K562 (cell line): ENCODE measurements around the gene ZFYVE28. TPM values are rescaled to one million over a fixed set of nuclear protein-coding genes. Genes with fewer than 3 reads are reported as not detected.

Experiments used
- ADNP ChIP-seq: fragments of 200-800 bp; sonication (Bioruptor generic); IDR thresholded peaks from 2 replicates; pipeline ENCODE4 v1.6.1; 2016; ENCODE audit warnings: missing genetic modification characterization, missing compliant biosample characterization
- CBX5 ChIP-seq: IDR thresholded peaks from 2 replicates; pipeline ENCODE4 v1.6.1; 2014; ENCODE audit warnings: low read depth, borderline replicate concordance
- CBX8 ChIP-seq: fragments of 200-600 bp; sonication (generic); IDR thresholded peaks from 2 replicates; pipeline ENCODE4 v1.6.1; 2012; ENCODE audit warnings: borderline replicate concordance, mixed run types, low read depth, mild to moderate bottlenecking, moderate library complexity, mixed read lengths, low read length, control low read depth, inconsistent platforms; ENCODE audit not compliant: poor library complexity, severe bottlenecking; ENCODE audit errors: extremely low read depth
- CGGBP1 ChIP-seq: fragments of 250-450 bp; sonication (Bioruptor Pico); IDR thresholded peaks from 2 replicates; pipeline ENCODE4 v1.9.0; 2021; ENCODE audit warnings: mild to moderate bottlenecking
- E2F4 ChIP-seq: sonication (generic); formaldehyde crosslinking; IDR thresholded peaks from 2 replicates; pipeline ENCODE4 v1.8.0; 2022; ENCODE audit warnings: mild to moderate bottlenecking, low read depth, missing genetic modification reagents
- EWSR1 ChIP-seq: fragments of 450-650 bp; IDR thresholded peaks from 2 replicates; pipeline ENCODE4 v1.6.1; 2018; ENCODE audit warnings: borderline replicate concordance, mild to moderate bottlenecking, low read depth, moderate library complexity; ENCODE audit not compliant: partially characterized antibody
- EZH2 ChIP-seq: IDR thresholded peaks from 2 replicates; pipeline ENCODE4 v1.6.1; 2012; ENCODE audit warnings: low read depth, mild to moderate bottlenecking, inconsistent platforms, low read length, borderline replicate concordance
- FIP1L1 ChIP-seq: fragments of 200-400 bp; formaldehyde crosslinking; IDR thresholded peaks from 2 replicates; pipeline ENCODE4 v1.6.1; 2018; ENCODE audit warnings: mild to moderate bottlenecking, low read depth, low read length; ENCODE audit not compliant: poor library complexity, severe bottlenecking
- FOXA1 ChIP-seq: fragments of 450-650 bp; IDR thresholded peaks from 2 replicates; pipeline ENCODE4 v1.6.1; 2016; ENCODE audit warnings: mild to moderate bottlenecking, borderline replicate concordance
- FOXA3 ChIP-seq, 2 experiments: fragments of 450-650 bp in 1 of 2; sonication (generic) in 1 of 2; formaldehyde crosslinking; IDR thresholded peaks in 1 of 2; conservative IDR thresholded peaks in 1 of 2; 2 replicates each; pipeline versions ENCODE4 v1.4.0 to v1.8.0; 2020 to 2022; ENCODE audit warnings: mild to moderate bottlenecking in 2 of 2, missing genetic modification reagents in 1 of 2
- GABPB1 ChIP-seq: sonication (generic); formaldehyde crosslinking; IDR thresholded peaks from 2 replicates; pipeline ENCODE4 v1.8.0; 2022; ENCODE audit warnings: mild to moderate bottlenecking, missing genetic modification reagents
- HDAC1 ChIP-seq, 2 experiments: fragments of 450-650 bp; IDR thresholded peaks; 2 replicates each; pipeline ENCODE4 v1.6.1; 2016 to 2017; ENCODE audit warnings: inconsistent platforms in 1 of 2, mild to moderate bottlenecking in 1 of 2, moderate library complexity in 1 of 2
- KDM4B ChIP-seq, 2 experiments: fragments of 450-650 bp in 1 of 2; sonication (generic) in 1 of 2; IDR thresholded peaks; 2 replicates each; pipeline ENCODE4 v1.6.1; 2016 to 2017; ENCODE audit warnings: borderline replicate concordance in 2 of 2, antibody characterized with exemption in 1 of 2, low read depth in 1 of 2, mild to moderate bottlenecking in 1 of 2
- KLF10 ChIP-seq: fragments of 250-450 bp; sonication (Bioruptor Pico); IDR thresholded peaks from 2 replicates; pipeline ENCODE4 v1.6.1; 2021; ENCODE audit warnings: matching md5 sums
- NFIC ChIP-seq: fragments of 450-650 bp; IDR thresholded peaks from 2 replicates; pipeline ENCODE4 v1.6.1; 2017; ENCODE audit warnings: mild to moderate bottlenecking, inconsistent platforms
- NFRKB ChIP-seq: fragments of 450-650 bp; IDR thresholded peaks from 2 replicates; pipeline ENCODE4 v1.6.1; 2016; ENCODE audit warnings: low read depth
- NR2C1 ChIP-seq, 2 experiments: fragments of 450-650 bp; IDR thresholded peaks; 2 replicates each; pipeline ENCODE4 v1.6.1; 2017; ENCODE audit warnings: mild to moderate bottlenecking in 2 of 2, antibody characterized with exemption in 1 of 2, inconsistent platforms in 1 of 2, missing compliant biosample characterization in 1 of 2, missing genetic modification characterization in 1 of 2
- NR2F6 ChIP-seq: fragments of 450-650 bp; formaldehyde crosslinking; IDR thresholded peaks from 2 replicates; pipeline ENCODE4 v1.4.0; 2020; ENCODE audit warnings: mild to moderate bottlenecking
- SAP30 ChIP-seq: fragments of 200-600 bp; sonication (generic); IDR thresholded peaks from 2 replicates; pipeline ENCODE4 v1.6.1; 2012; ENCODE audit warnings: borderline replicate concordance, low read depth, mild to moderate bottlenecking, moderate library complexity, low read length, control low read depth, inconsistent platforms; ENCODE audit not compliant: insufficient read depth, poor library complexity, severe bottlenecking
- SMAD1 ChIP-seq: fragments of 150-350 bp; IDR thresholded peaks from 2 replicates; pipeline ENCODE4 v1.6.1; 2014; ENCODE audit warnings: low read length, low read depth; ENCODE audit not compliant: partially characterized antibody
- SNIP1 ChIP-seq: fragments of 450-650 bp; IDR thresholded peaks from 2 replicates; pipeline ENCODE4 v1.7.1; 2017; ENCODE audit warnings: low read depth, mild to moderate bottlenecking
- SP1 ChIP-seq: sonication (generic); formaldehyde crosslinking; IDR thresholded peaks from 2 replicates; pipeline ENCODE4 v1.8.1; 2022; ENCODE audit warnings: mild to moderate bottlenecking, missing genetic modification reagents
- TCF7 ChIP-seq: sonication (generic); IDR thresholded peaks from 2 replicates; pipeline ENCODE4 v1.6.1; 2016; ENCODE audit warnings: antibody characterized with exemption, borderline replicate concordance
- WHSC1 ChIP-seq: IDR thresholded peaks from one replicate; pipeline ENCODE4 v1.6.1; 2012; ENCODE audit warnings: low read length, control low read depth, inconsistent platforms
- ZBTB1 ChIP-seq: sonication (generic); formaldehyde crosslinking; IDR thresholded peaks from 2 replicates; pipeline ENCODE4 v1.8.1; 2023; ENCODE audit warnings: missing genetic modification reagents, low read depth, mild to moderate bottlenecking, borderline replicate concordance
- ZNF445 ChIP-seq: fragments of 250-450 bp; sonication (Bioruptor Pico); IDR thresholded peaks from 2 replicates; pipeline ENCODE4 v1.4.0; 2020; ENCODE audit warnings: low read depth, mild to moderate bottlenecking, moderate library complexity
- ZNF766 ChIP-seq: fragments of 200-800 bp; sonication (Bioruptor generic); conservative IDR thresholded peaks from 2 replicates; pipeline ENCODE4 v1.6.1; 2016; ENCODE audit warnings: missing genetic modification characterization, missing compliant biosample characterization
- polyA plus RNA-seq, 8 experiments: library from polyadenylated mRNA; depleted of rRNA in 4 of 8; stranded (reverse) in 5 of 8; unstranded in 3 of 8; fragments of >200 nt; fragmentation: Nextera tagmentation in 2 of 8; fragmentation: Illumina TruSeq in 1 of 8; extraction: Ambion mirVana in 2 of 8; extraction: Trizol in 1 of 8; gene quantifications; 2 replicates each; pipeline versions ENCODE4 v1.2.1 to v1.2.3, GENCODE V29; 2011 to 2014; ENCODE audit warnings: inconsistent platforms in 1 of 8, missing spikeins in 1 of 8
- total RNA-seq, 7 experiments: library from RNA; depleted of rRNA in 6 of 7; stranded (reverse); fragments of >200 nt in 6 of 7; fragmentation: Illumina TruSeq in 2 of 7; extraction: Trizol in 2 of 7; gene quantifications; 2 replicates each; pipeline versions ENCODE4 v1.2.1 to v1.2.3, GENCODE V29; 2011 to 2021; ENCODE audit warnings: low replicate concordance in 1 of 7

Gene ZFYVE28
- total and polyA plus RNA-seq, 9 of the 15 experiments (the other 6 are each of a cell fraction or from before 2014, with no cell fraction given) = 1.3 to 24.8 (median 8.9) TPM

GRCh38 chr4:2441393-2442174 is 23.1 kb upstream of the ZFYVE28 start (continued):
- no peak for TF ChIP-seq ADNP (tag)
- no peak for TF ChIP-seq CGGBP1 (CRISPR knock-in tag)
- no peak for TF ChIP-seq WHSC1
- peak; percentile 21; the same call in 1 of the 2 replicates for TF ChIP-seq NFIC
- TF ChIP-seq SAP30 = no peak
- peak; percentile 58; the same call in 1 of the 2 replicates for TF ChIP-seq CBX5
- TF ChIP-seq KLF10 (CRISPR knock-in tag) = no peak
- peak in 1 of 2 experiments; percentile 34; a peak in 1 of 4 replicates for TF ChIP-seq HDAC1 (IDR thresholded peaks at IDR 0.05)
- TF ChIP-seq NFRKB = no peak
- TF ChIP-seq ZNF766 = no peak
- no peak for TF ChIP-seq FOXA1
- TF ChIP-seq NR2C1 (IDR thresholded peaks at IDR 0.05) = no peak
- no peak for TF ChIP-seq NR2C1 (tag; IDR thresholded peaks at IDR 0.05)
- TF ChIP-seq SP1 (CRISPR knock-in tag) = peak; percentile 93
- TF ChIP-seq TCF7 = peak; percentile 54; the same call in 1 of the 2 replicates
- peak; percentile 67; the same call in 1 of the 2 replicates for TF ChIP-seq GABPB1
- no peak for TF ChIP-seq EWSR1
- TF ChIP-seq E2F4 (CRISPR knock-in tag) = no peak
- no peak for TF ChIP-seq NR2F6
- TF ChIP-seq ZBTB1 (CRISPR knock-in tag) = no peak
- no peak for TF ChIP-seq FOXA3 (CRISPR knock-in tag; conservative IDR thresholded peaks at IDR 0.05 in 1 of 2, IDR thresholded peaks at IDR 0.05 in 1 of 2)
- no peak for TF ChIP-seq CBX8
- TF ChIP-seq KDM4B (IDR thresholded peaks at IDR 0.05; ENCODE audit: borderline replicate concordance in 2 of 2, low read depth in 1 of 2) = peak in 1 of 2 experiments; percentile 50; a peak in 1 of 4 replicates
- no peak for TF ChIP-seq EZH2
- TF ChIP-seq SMAD1 = no peak
- no peak for TF ChIP-seq ZNF445
- TF ChIP-seq FIP1L1 = no peak
- no peak for TF ChIP-seq SNIP1
